HCT116 (cell line): ENCODE results near the gene TMEM135. TPM values are rescaled to one million over a fixed set of nuclear protein-coding genes. Genes with fewer than 3 reads are reported as not detected.

ENCODE experiments used
- ATAC-seq: fragments of 200-7000 bp; cut with Tn5 transposase; 2 replicates; pipeline ENCODE4 v1.9.1; 2020; ENCODE audit warnings: mild to moderate bottlenecking, moderate library complexity
- BruUV-seq: library from RNA; stranded (reverse); fragments of 400-500 nt; replicated peaks from 2 replicates; lab custom pipeline; 2021; lab: Mats Ljungman, UMichigan
- CTCF ChIA-PET: fragments of 300-600 bp; sonication (Branson Sonifier 250); formaldehyde crosslinking; loops from one replicate; lab custom pipeline; 2021; ENCODE audit warnings: antibody characterized with exemption; lab: Charles Lee
- POLR2A ChIA-PET: fragments of 300-600, 350-600 bp; sonication (Branson Sonifier 250); formaldehyde crosslinking; loops from one replicate; lab custom pipeline; 2021; ENCODE audit warnings: antibody characterized with exemption; lab: Charles Lee
- RAD21 ChIA-PET, 2 experiments: fragments of 300-600 bp; sonication (Branson Sonifier 250); formaldehyde crosslinking; loops; one replicate each; lab custom pipeline; 2023; ENCODE audit warnings: low total read pairs in 2 of 2; ENCODE audit not compliant: uncharacterized antibody in 2 of 2, unreplicated experiment in 2 of 2, low non-redundant PET in 1 of 2; lab: Charles Lee
- DNase-seq: peaks from one replicate; pipeline ENCODE4 v3.0.0-alpha.2; 2010; ENCODE audit warnings: low read depth, low spot score
- H2AFZ ChIP-seq: fragments of 200-600 bp; shearing (Covaris generic), sonication (generic); 2 replicates; pipeline ENCODE4 v1.6.1; 2017; ENCODE audit warnings: low read depth, mixed run types, mixed read lengths, antibody characterized with exemption, low read length; ENCODE audit not compliant: poor library complexity, severe bottlenecking
- H3K27ac ChIP-seq: 2 replicates; pipeline ENCODE4 v1.5.1; 2012; ENCODE audit warnings: low read depth, low read length
- H3K27me3 ChIP-seq: fragments of 200-600 bp; sonication (generic); 2 replicates; pipeline ENCODE4 v1.6.1; 2016; ENCODE audit warnings: mixed run types, low read length, mixed read lengths; ENCODE audit not compliant: insufficient read depth
- H3K36me3 ChIP-seq, 2 experiments: fragments of 200-500 bp in 1 of 2; fragments of 200-600 bp in 1 of 2; sonication (Bioruptor generic) in 1 of 2; sonication (generic) in 1 of 2; 2 replicates each; pipeline versions ENCODE4 v1.5.1 to v1.6.1; 2014 to 2016; ENCODE audit warnings: low read length in 2 of 2, inconsistent platforms in 1 of 2, mixed read lengths in 1 of 2, mixed run types in 1 of 2; ENCODE audit not compliant: insufficient read depth in 2 of 2, control insufficient read depth in 1 of 2
- H3K4me1 ChIP-seq, 2 experiments: fragments of 200-600 bp in 1 of 2; sonication (generic) in 1 of 2; 2 replicates each; pipeline versions ENCODE4 v1.5.1 to v1.6.1; 2012 to 2017; ENCODE audit warnings: low read length in 2 of 2, inconsistent platforms in 1 of 2, mild to moderate bottlenecking in 1 of 2, mixed read lengths in 1 of 2, mixed run types in 1 of 2, moderate library complexity in 1 of 2; ENCODE audit not compliant: insufficient read depth in 2 of 2, control insufficient read depth in 1 of 2
- H3K4me2 ChIP-seq: fragments of 200-600 bp; sonication (generic); 2 replicates; pipeline ENCODE4 v1.6.1; 2017; ENCODE audit warnings: mixed run types, low read length, mixed read lengths
- H3K4me3 ChIP-seq, 2 experiments: fragments of 200-600 bp in 1 of 2; sonication (generic) in 1 of 2; replicated peaks in 1 of 2; 2 replicates each; pipeline ENCODE4 v1.5.1; 2011 to 2016; ENCODE audit warnings: low read length in 2 of 2, control low read depth in 1 of 2, low read depth in 1 of 2, mild to moderate bottlenecking in 1 of 2, mixed read lengths in 1 of 2, mixed run types in 1 of 2
- H3K79me2 ChIP-seq: fragments of 200-600 bp; sonication (generic); 2 replicates; pipeline ENCODE4 v1.6.1; 2017; ENCODE audit warnings: mild to moderate bottlenecking, mixed run types, low read length, moderate library complexity, mixed read lengths; ENCODE audit not compliant: insufficient read depth
- H3K9ac ChIP-seq: fragments of 200-600 bp; sonication (generic); 2 replicates; pipeline ENCODE4 v1.6.1; 2016; ENCODE audit warnings: low read length, mixed read lengths
- H3K9me2 ChIP-seq: fragments of 200-600 bp; sonication (generic), shearing (Covaris generic); 2 replicates; pipeline ENCODE4 v1.6.1; 2017; ENCODE audit warnings: mixed run types, mild to moderate bottlenecking, moderate library complexity; ENCODE audit not compliant: insufficient read depth
- H3K9me3 ChIP-seq, 2 experiments: fragments of 200-500 bp in 1 of 2; fragments of 200-600 bp in 1 of 2; sonication (Bioruptor generic) in 1 of 2; sonication (generic) in 1 of 2; 2 replicates each; pipeline ENCODE4 v1.6.1; 2014 to 2017; ENCODE audit warnings: low read length in 2 of 2, mixed read lengths in 2 of 2, inconsistent platforms in 1 of 2, low read depth in 1 of 2, mild to moderate bottlenecking in 1 of 2, mixed run types in 1 of 2, moderate library complexity in 1 of 2; ENCODE audit not compliant: control insufficient read depth in 1 of 2, insufficient read depth in 1 of 2
- H4K20me1 ChIP-seq: fragments of 200-600 bp; sonication (generic), shearing (Covaris generic); 2 replicates; pipeline ENCODE4 v1.6.1; 2017; ENCODE audit warnings: mixed run types, mild to moderate bottlenecking, moderate library complexity; ENCODE audit not compliant: insufficient read depth
- POLR2AphosphoS5 ChIP-seq: IDR thresholded peaks from 2 replicates; pipeline ENCODE4 v1.6.1; 2011; ENCODE audit warnings: mild to moderate bottlenecking, low read depth, low read length, moderate library complexity
- RAD21 ChIP-seq: IDR thresholded peaks from 2 replicates; pipeline ENCODE4 v1.6.1; 2012; ENCODE audit warnings: low read depth, mild to moderate bottlenecking
- ZFX ChIP-seq: fragments of 450-650 bp; IDR thresholded peaks from 2 replicates; pipeline ENCODE4 v1.6.1; 2017
- intact Hi-C: fragments of 100-400 bp; cut with micrococcal nuclease; formaldehyde crosslinking; loops from 2 replicates; pipeline ENCODE4 v1.10.0; 2022
- total RNA-seq: library from RNA; stranded (reverse); gene quantifications from one replicate; pipeline ENCODE4 v1.2.1, GENCODE V29; 2021; ENCODE audit not compliant: unreplicated experiment
- TF ChIP-seq, protein P1 (sequence below): IDR thresholded peaks from 2 replicates; pipeline ENCODE4 v1.6.1; 2012; ENCODE audit warnings: low read depth
- TF ChIP-seq, protein P2 (sequence below): IDR thresholded peaks from 2 replicates; pipeline ENCODE4 v1.6.1; 2011; ENCODE audit warnings: mild to moderate bottlenecking, low read length, moderate library complexity; ENCODE audit not compliant: insufficient replicate concordance; ENCODE audit errors: extremely low read depth

The TMEM135 gene
- total RNA-seq, 1 experiment from 2014 or later, result 50.6 TPM

DNA sequence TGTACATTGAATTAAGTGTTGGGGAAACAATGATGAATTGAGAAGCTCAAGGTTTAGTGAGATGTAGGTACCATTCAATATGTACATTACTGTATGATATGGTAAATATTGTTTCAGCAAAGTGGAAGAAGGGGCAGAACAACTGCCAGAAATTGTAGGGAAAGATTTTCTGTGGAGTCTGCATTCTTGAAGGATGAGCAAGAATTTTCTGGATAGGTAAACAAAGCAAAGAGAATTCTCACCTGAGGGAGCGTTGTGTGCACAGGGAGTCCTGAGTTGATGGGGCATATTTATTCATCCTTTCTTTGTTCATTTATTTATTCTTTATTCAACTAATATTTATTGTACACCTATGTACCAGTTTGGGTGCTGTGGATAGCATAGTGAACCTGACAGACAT is 83.2 kb downstream of the TMEM135 start:
- Histone ChIP-seq H3K27me3 (no peaks in the 10 kb centered on the region), H3K36me3 (no peaks in the 10 kb centered on the region), H3K9me3 (no peaks in the 10 kb centered on the region), H3K27ac (no peak overlapping the region), H3K79me2 (no peaks in the 10 kb centered on the region), H2AFZ (no peak overlapping the region), H3K4me1 (no peaks in the 10 kb centered on the region), H4K20me1 (no peaks in the 10 kb centered on the region), H3K4me3 (no peak overlapping the region), H3K9me2 (no peaks in the 10 kb centered on the region), H3K4me2 (no peak overlapping the region), H3K9ac (no peak overlapping the region)
- ATAC-seq (no peak), DNase-seq (no peak)
- ChIA-PET CTCF (no interaction called here), RAD21 (no interaction called here), POLR2A (no interaction called here)
- intact Hi-C loops, result no loop called here
- no peak for TF ChIP-seq RAD21
- no peak for TF ChIP-seq ZFX
- TF ChIP-seq, protein P1, sequence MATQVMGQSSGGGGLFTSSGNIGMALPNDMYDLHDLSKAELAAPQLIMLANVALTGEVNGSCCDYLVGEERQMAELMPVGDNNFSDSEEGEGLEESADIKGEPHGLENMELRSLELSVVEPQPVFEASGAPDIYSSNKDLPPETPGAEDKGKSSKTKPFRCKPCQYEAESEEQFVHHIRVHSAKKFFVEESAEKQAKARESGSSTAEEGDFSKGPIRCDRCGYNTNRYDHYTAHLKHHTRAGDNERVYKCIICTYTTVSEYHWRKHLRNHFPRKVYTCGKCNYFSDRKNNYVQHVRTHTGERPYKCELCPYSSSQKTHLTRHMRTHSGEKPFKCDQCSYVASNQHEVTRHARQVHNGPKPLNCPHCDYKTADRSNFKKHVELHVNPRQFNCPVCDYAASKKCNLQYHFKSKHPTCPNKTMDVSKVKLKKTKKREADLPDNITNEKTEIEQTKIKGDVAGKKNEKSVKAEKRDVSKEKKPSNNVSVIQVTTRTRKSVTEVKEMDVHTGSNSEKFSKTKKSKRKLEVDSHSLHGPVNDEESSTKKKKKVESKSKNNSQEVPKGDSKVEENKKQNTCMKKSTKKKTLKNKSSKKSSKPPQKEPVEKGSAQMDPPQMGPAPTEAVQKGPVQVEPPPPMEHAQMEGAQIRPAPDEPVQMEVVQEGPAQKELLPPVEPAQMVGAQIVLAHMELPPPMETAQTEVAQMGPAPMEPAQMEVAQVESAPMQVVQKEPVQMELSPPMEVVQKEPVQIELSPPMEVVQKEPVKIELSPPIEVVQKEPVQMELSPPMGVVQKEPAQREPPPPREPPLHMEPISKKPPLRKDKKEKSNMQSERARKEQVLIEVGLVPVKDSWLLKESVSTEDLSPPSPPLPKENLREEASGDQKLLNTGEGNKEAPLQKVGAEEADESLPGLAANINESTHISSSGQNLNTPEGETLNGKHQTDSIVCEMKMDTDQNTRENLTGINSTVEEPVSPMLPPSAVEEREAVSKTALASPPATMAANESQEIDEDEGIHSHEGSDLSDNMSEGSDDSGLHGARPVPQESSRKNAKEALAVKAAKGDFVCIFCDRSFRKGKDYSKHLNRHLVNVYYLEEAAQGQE, result no peak
- no TSS peak for BruUV-seq

DNA sequence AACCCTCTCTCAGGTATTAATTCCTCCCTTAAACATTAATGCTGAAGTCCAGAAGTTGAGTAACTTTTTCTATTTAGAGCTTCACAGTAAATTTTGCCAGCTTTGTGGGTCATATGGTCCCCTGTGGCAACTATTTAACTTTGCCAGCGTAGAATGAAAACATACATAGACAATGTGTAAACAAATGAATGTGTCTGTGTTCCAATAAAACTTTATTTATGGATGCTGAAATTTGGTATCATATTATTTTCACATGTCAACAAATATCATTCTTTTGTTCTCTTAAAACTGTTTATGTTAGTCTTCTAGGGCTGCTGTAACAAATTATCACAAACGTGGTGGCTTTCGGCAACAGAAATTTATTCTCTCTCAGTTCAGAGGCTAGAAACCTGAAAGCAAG is 85.1 kb downstream of the TMEM135 start:
- no peak for DNase-seq

More for the DNA sequence above, 85.1 kb downstream of the TMEM135 start:
- intact Hi-C loops, result no loop called here
- no TSS peak for BruUV-seq
- no peak overlapping the region for H3K4me3 ChIP-seq
- ChIA-PET POLR2A (no interaction called here), RAD21 (no interaction called here), CTCF (no interaction called here)
- H3K36me3 ChIP-seq, result no peaks in the 10 kb centered on the region
- no peaks in the 10 kb centered on the region for H4K20me1 ChIP-seq
- H3K79me2 ChIP-seq, result no peaks in the 10 kb centered on the region
- TF ChIP-seq POLR2AphosphoS5, result no peak
- TF ChIP-seq, protein P2, sequence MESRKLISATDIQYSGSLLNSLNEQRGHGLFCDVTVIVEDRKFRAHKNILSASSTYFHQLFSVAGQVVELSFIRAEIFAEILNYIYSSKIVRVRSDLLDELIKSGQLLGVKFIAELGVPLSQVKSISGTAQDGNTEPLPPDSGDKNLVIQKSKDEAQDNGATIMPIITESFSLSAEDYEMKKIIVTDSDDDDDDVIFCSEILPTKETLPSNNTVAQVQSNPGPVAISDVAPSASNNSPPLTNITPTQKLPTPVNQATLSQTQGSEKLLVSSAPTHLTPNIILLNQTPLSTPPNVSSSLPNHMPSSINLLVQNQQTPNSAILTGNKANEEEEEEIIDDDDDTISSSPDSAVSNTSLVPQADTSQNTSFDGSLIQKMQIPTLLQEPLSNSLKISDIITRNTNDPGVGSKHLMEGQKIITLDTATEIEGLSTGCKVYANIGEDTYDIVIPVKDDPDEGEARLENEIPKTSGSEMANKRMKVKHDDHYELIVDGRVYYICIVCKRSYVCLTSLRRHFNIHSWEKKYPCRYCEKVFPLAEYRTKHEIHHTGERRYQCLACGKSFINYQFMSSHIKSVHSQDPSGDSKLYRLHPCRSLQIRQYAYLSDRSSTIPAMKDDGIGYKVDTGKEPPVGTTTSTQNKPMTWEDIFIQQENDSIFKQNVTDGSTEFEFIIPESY, result no peak
- H3K4me2 ChIP-seq, result no peak overlapping the region
- no peak overlapping the region for H3K27ac ChIP-seq
- H2AFZ ChIP-seq, result no peak overlapping the region
- no peaks in the 10 kb centered on the region for H3K9me2 ChIP-seq
- H3K27me3 ChIP-seq, result no peaks in the 10 kb centered on the region
- ATAC-seq, result no peak
- H3K4me1 ChIP-seq, result no peaks in the 10 kb centered on the region
- no peak overlapping the region for H3K9ac ChIP-seq
- no peaks in the 10 kb centered on the region for H3K9me3 ChIP-seq
